HCT116 (cell line): ENCODE results near the gene INPP5D.

ENCODE experiments used
- CBX3 ChIP-seq: IDR thresholded peaks from 2 replicates; pipeline ENCODE4 v1.6.1; 2012; ENCODE audit warnings: low read depth
- POLR2A ChIP-seq: IDR thresholded peaks from 2 replicates; pipeline ENCODE4 v1.7.0; 2011; ENCODE audit warnings: borderline replicate concordance; ENCODE audit not compliant: insufficient read depth, insufficient read length; ENCODE audit errors: extremely low read depth
- POLR2AphosphoS5 ChIP-seq: IDR thresholded peaks from 2 replicates; pipeline ENCODE4 v1.6.1; 2011; ENCODE audit warnings: mild to moderate bottlenecking, low read depth, low read length, moderate library complexity
- RAD21 ChIP-seq: IDR thresholded peaks from 2 replicates; pipeline ENCODE4 v1.6.1; 2012; ENCODE audit warnings: low read depth, mild to moderate bottlenecking
- ZBTB33 ChIP-seq: IDR thresholded peaks from 2 replicates; pipeline ENCODE4 v1.6.1; 2011; ENCODE audit warnings: mild to moderate bottlenecking, low read length, moderate library complexity; ENCODE audit not compliant: insufficient replicate concordance; ENCODE audit errors: extremely low read depth
- ZNF274 ChIP-seq: fragments of 200-500 bp; sonication (Bioruptor generic); IDR thresholded peaks from 2 replicates; pipeline ENCODE4 v1.6.1; 2014; ENCODE audit warnings: mild to moderate bottlenecking, low read depth, low read length, inconsistent platforms

DNA sequence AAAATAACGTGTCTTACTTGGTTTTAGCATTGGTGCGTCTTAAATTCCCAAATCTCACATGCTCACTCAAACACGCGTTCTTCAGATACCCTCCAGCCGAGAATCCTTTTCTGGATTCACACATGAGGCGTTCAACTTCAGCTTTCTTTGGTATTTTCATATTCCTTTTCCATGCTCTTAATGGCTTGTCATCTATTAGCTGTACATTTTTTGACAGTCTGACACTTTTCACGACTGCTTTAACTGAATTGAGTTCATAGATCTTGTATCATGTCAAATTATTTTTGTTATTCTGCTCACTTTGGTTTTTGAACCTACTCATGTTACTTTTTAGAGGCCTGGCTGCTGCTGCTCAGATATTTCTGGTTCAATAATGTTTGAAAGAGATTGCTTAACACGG lies 59.0 kb downstream of the INPP5D start:
- TF ChIP-seq ZBTB33 (no peak), POLR2AphosphoS5 (no peak), ZNF274 (no peak), RAD21 (no peak), POLR2A (no peak), CBX3 (no peak)
